H1 (cell line): ENCODE results near the gene CHMP6. TPM values are rescaled to one million over a fixed set of nuclear protein-coding genes. Genes with fewer than 3 reads are reported as not detected.

Experiments
- CTCF ChIA-PET: fragments of 300-600 bp; sonication (Branson Sonifier 250); formaldehyde crosslinking; loops from one replicate; lab custom pipeline; 2021; ENCODE audit not compliant: partially characterized antibody; lab: Charles Lee
- POLR2A ChIA-PET: fragments of 300-600 bp; sonication (Branson Sonifier 250); formaldehyde crosslinking; loops from one replicate; lab custom pipeline; 2021; ENCODE audit warnings: inconsistent platforms; ENCODE audit not compliant: partially characterized antibody; lab: Charles Lee
- DNase-seq, 2 experiments: peaks; one replicate each; pipeline versions ENCODE4 v3.0.0 to v3.0.0-alpha.2; 2010 to 2022; ENCODE audit warnings: low spot score in 2 of 2, low read depth in 1 of 2, mixed read lengths in 1 of 2
- FAIRE-seq: peaks from 2 replicates; lab custom pipeline; 2011; peaks lifted over from hg19 to GRCh38; lab: Jason Lieb, UNC
- H2AFZ ChIP-seq: 2 replicates; pipeline ENCODE4 v1.8.1; 2012; ENCODE audit warnings: low read length, inconsistent platforms
- H2AK5ac ChIP-seq: 2 replicates; pipeline ENCODE4 v1.6.1; 2013; ENCODE audit warnings: low read depth, low read length
- H2BK120ac ChIP-seq: replicated peaks from 2 replicates; pipeline ENCODE3; 2013; ENCODE audit warnings: low read depth, low read length, inconsistent platforms
- H2BK12ac ChIP-seq: 2 replicates; pipeline ENCODE4 v1.6.1; 2013; ENCODE audit warnings: low read depth, low read length
- H2BK15ac ChIP-seq: 2 replicates; pipeline ENCODE4 v1.6.1; 2013; ENCODE audit warnings: low read length
- H2BK20ac ChIP-seq: 2 replicates; pipeline ENCODE4 v1.6.1; 2013; ENCODE audit warnings: low read length
- H2BK5ac ChIP-seq: 2 replicates; pipeline ENCODE4 v1.6.1; 2013; ENCODE audit warnings: low read depth, low read length
- H3K14ac ChIP-seq: 2 replicates; pipeline ENCODE4 v1.6.1; 2013; ENCODE audit warnings: inconsistent platforms; ENCODE audit not compliant: insufficient read length
- H3K18ac ChIP-seq: 2 replicates; pipeline ENCODE4 v1.6.1; 2013; ENCODE audit warnings: low read length; ENCODE audit errors: extremely low read depth
- H3K23ac ChIP-seq: 2 replicates; pipeline ENCODE4 v1.6.1; 2013; ENCODE audit warnings: inconsistent platforms; ENCODE audit not compliant: insufficient read length
- H3K23me2 ChIP-seq: 2 replicates; pipeline ENCODE4 v1.6.1; 2013; ENCODE audit warnings: low read depth, low read length
- H3K27ac ChIP-seq: 2 replicates; pipeline ENCODE4 v1.6.1; 2011; ENCODE audit warnings: low read depth, low read length, inconsistent platforms
- H3K27me3 ChIP-seq, 4 experiments: replicated peaks in 1 of 4; 1 replicate in 1 of 4; 2 replicates in 3 of 4; pipeline versions ENCODE4 v1.6.1 to v1.8.1; 2011 to 2013; ENCODE audit warnings: low read length in 3 of 4, mild to moderate bottlenecking in 3 of 4, inconsistent platforms in 2 of 4, mixed read lengths in 2 of 4, moderate library complexity in 1 of 4; ENCODE audit not compliant: control insufficient read depth in 3 of 4, insufficient read depth in 3 of 4; ENCODE audit errors: extremely low read depth in 1 of 4
- H3K36me3 ChIP-seq, 4 experiments: 2 replicates each; pipeline versions ENCODE4 v1.6.1 to v1.8.1; 2011 to 2013; ENCODE audit warnings: mild to moderate bottlenecking in 4 of 4, low read length in 3 of 4, moderate library complexity in 2 of 4, control low read depth in 1 of 4, inconsistent platforms in 1 of 4; ENCODE audit not compliant: insufficient read depth in 4 of 4, control insufficient read depth in 2 of 4
- H3K4ac ChIP-seq: replicated peaks from 2 replicates; pipeline ENCODE3; 2013; ENCODE audit warnings: low read length, low read depth, mixed read lengths, inconsistent platforms; ENCODE audit not compliant: insufficient read length
- H3K4me1 ChIP-seq, 4 experiments: replicated peaks in 1 of 4; 1 replicate in 1 of 4; 2 replicates in 3 of 4; pipeline versions ENCODE4 v1.6.1 to v1.8.1; 2011 to 2013; ENCODE audit warnings: low read length in 3 of 4, inconsistent platforms in 2 of 4, mixed read lengths in 1 of 4; ENCODE audit not compliant: insufficient read depth in 4 of 4, control insufficient read depth in 3 of 4
- H3K4me2 ChIP-seq, 2 experiments: 2 replicates each; pipeline versions ENCODE4 v1.6.1 to v1.8.1; 2011 to 2013; ENCODE audit warnings: low read depth in 2 of 2, low read length in 2 of 2, control low read depth in 1 of 2, inconsistent platforms in 1 of 2, mild to moderate bottlenecking in 1 of 2; ENCODE audit not compliant: insufficient read depth in 1 of 2
- H3K4me3 ChIP-seq, 4 experiments: fragments of 200-600, 300-600 bp in 1 of 4; sonication (generic), shearing (Covaris generic), sonication (Bioruptor Twin) in 1 of 4; 2 replicates each; pipeline versions ENCODE4 v1.5.1 to v1.8.1; 2011 to 2016; ENCODE audit warnings: low read length in 4 of 4, low read depth in 3 of 4, control low read depth in 2 of 4, inconsistent platforms in 2 of 4, mild to moderate bottlenecking in 2 of 4, mixed read lengths in 1 of 4, moderate library complexity in 1 of 4; ENCODE audit not compliant: insufficient read depth in 2 of 4; ENCODE audit errors: extremely low read depth in 1 of 4
- H3K56ac ChIP-seq: replicated peaks from 2 replicates; pipeline ENCODE3; 2013; ENCODE audit warnings: low read depth, mild to moderate bottlenecking, mixed read lengths, low read length, inconsistent platforms; ENCODE audit not compliant: insufficient read length
- H3K79me1 ChIP-seq: 2 replicates; pipeline ENCODE4 v1.6.1; 2013; ENCODE audit warnings: low read depth, low read length, control low read depth
- H3K79me2 ChIP-seq, 2 experiments: 2 replicates each; pipeline versions ENCODE4 v1.6.1 to v1.8.1; 2012 to 2013; ENCODE audit warnings: low read length in 2 of 2, mild to moderate bottlenecking in 2 of 2, inconsistent platforms in 1 of 2; ENCODE audit not compliant: insufficient read depth in 2 of 2, control insufficient read depth in 1 of 2
- H3K9ac ChIP-seq, 4 experiments: replicated peaks in 1 of 4; 1 replicate in 1 of 4; 2 replicates in 3 of 4; pipeline versions ENCODE4 v1.6.1 to v1.8.1; 2011 to 2013; ENCODE audit warnings: low read depth in 3 of 4, low read length in 3 of 4, control low read depth in 2 of 4, mild to moderate bottlenecking in 2 of 4, moderate library complexity in 2 of 4, inconsistent platforms in 1 of 4; ENCODE audit errors: extremely low read depth in 1 of 4
- H3K9me3 ChIP-seq, 2 experiments: 2 replicates each; pipeline versions ENCODE4 v1.6.1 to v1.8.1; 2012 to 2013; ENCODE audit warnings: mild to moderate bottlenecking in 2 of 2, moderate library complexity in 2 of 2, control low read depth in 1 of 2, inconsistent platforms in 1 of 2, low read depth in 1 of 2, low read length in 1 of 2, mixed read lengths in 1 of 2; ENCODE audit not compliant: insufficient read depth in 2 of 2
- H4K20me1 ChIP-seq, 2 experiments: replicated peaks in 1 of 2; 2 replicates each; pipeline versions ENCODE3 to v1.8.1; 2011 to 2013; ENCODE audit warnings: inconsistent platforms in 2 of 2, low read length in 2 of 2, mild to moderate bottlenecking in 1 of 2; ENCODE audit not compliant: insufficient read depth in 2 of 2, control insufficient read depth in 1 of 2
- H4K5ac ChIP-seq: 2 replicates; pipeline ENCODE4 v1.6.1; 2013; ENCODE audit warnings: low read length, low read depth, mixed read lengths, inconsistent platforms; ENCODE audit not compliant: insufficient read length
- H4K8ac ChIP-seq: 2 replicates; pipeline ENCODE4 v1.8.0; 2013; ENCODE audit warnings: mild to moderate bottlenecking, moderate library complexity, low read length, inconsistent platforms; ENCODE audit not compliant: insufficient read depth; ENCODE audit errors: extremely low read depth
- H4K91ac ChIP-seq: replicated peaks from 2 replicates; pipeline ENCODE3; 2013; ENCODE audit warnings: low read length, mixed read lengths, inconsistent platforms; ENCODE audit not compliant: insufficient read length
- ASH2L ChIP-seq: fragments of 200-600, 300-600 bp; sonication (generic); IDR thresholded peaks from one replicate; pipeline ENCODE4 v1.7.1; 2017; ENCODE audit warnings: low read length
- ATF2 ChIP-seq: IDR thresholded peaks from 2 replicates; pipeline ENCODE4 v1.6.1; 2012; ENCODE audit warnings: low read length, inconsistent platforms
- ATF3 ChIP-seq: IDR thresholded peaks from 2 replicates; pipeline ENCODE4 v1.6.1; 2011; ENCODE audit warnings: low read depth, mild to moderate bottlenecking, low read length; ENCODE audit not compliant: insufficient read depth
- CBX8 ChIP-seq: fragments of 300-800, 300-1000 bp; sonication (generic); IDR thresholded peaks from 2 replicates; pipeline ENCODE4 v1.7.1; 2016; ENCODE audit warnings: low read depth, low read length, borderline replicate concordance
- GTF2F1 ChIP-seq: IDR thresholded peaks from 2 replicates; pipeline ENCODE4 v1.6.1; 2012; ENCODE audit warnings: low read depth, low read length, improper control_type of control experiment, borderline replicate concordance
- NRF1 ChIP-seq: IDR thresholded peaks from 2 replicates; pipeline ENCODE4 v1.6.1; 2011; ENCODE audit warnings: mild to moderate bottlenecking, low read depth, low read length, improper control_type of control experiment
- SP1 ChIP-seq: IDR thresholded peaks from 2 replicates; pipeline ENCODE4 v1.6.1; 2011; ENCODE audit warnings: low read depth, low read length
- TAF1 ChIP-seq: IDR thresholded peaks from 2 replicates; pipeline ENCODE4 v1.6.1; 2011; ENCODE audit warnings: mild to moderate bottlenecking, low read depth, low read length
- TCF12 ChIP-seq: IDR thresholded peaks from 2 replicates; pipeline ENCODE4 v1.6.1; 2011; ENCODE audit warnings: low read depth, mild to moderate bottlenecking, low read length
- TEAD4 ChIP-seq: IDR thresholded peaks from 2 replicates; pipeline ENCODE4 v1.6.1; 2012; ENCODE audit warnings: low read depth, low read length, inconsistent platforms, mixed read lengths
- WGBS, 2 experiments: shearing (Covaris generic) in 1 of 2; methylation state at CpG; one replicate each; pipeline versions ENCODE4 v1.1.6 to v1.1.7; 2013 to 2015; ENCODE audit warnings: low lambda C conversion rate in 2 of 2, mixed read lengths in 2 of 2, inconsistent platforms in 1 of 2, low coverage in 1 of 2, missing lambda C conversion rate in 1 of 2; ENCODE audit not compliant: insufficient replicate concordance in 2 of 2, insufficient coverage in 1 of 2, insufficient read length in 1 of 2; ENCODE audit errors: extremely low coverage in 1 of 2, missing lambda C conversion rate in 1 of 2; 5-methylcytosine and 5-hydroxymethylcytosine counted together
- polyA plus RNA-seq, 7 experiments: library from polyadenylated mRNA; depleted of rRNA in 3 of 7; stranded (reverse) in 5 of 7; unstranded in 2 of 7; fragments of >200 nt in 5 of 7; fragments of 200-250 nt in 2 of 7; gene quantifications; 1 replicate in 5 of 7; 2 replicates in 1 of 7; 4 replicates in 1 of 7; pipeline versions ENCODE4 v1.2.1 to v1.2.3, GENCODE V29; 2011 to 2013; ENCODE audit warnings: missing spikeins in 2 of 7, mixed read lengths in 2 of 7
- total RNA-seq: library from RNA; stranded (reverse); fragmentation: NEBNext Ultra II Directional; extraction: Animal tissue kit (Norgen Biotek cat#: 25700); gene quantifications from 2 replicates; pipeline ENCODE4 v1.2.1, GENCODE V29; 2021

The CHMP6 gene
- total and polyA plus RNA-seq, 2 of the 8 experiments (the other 6 are each of a cell fraction or from before 2014, with no cell fraction given), result 15.7 to 24.3 TPM

- Histone ChIP-seq H3K79me2 (no peaks in the 10 kb centered on the region), H3K18ac (no peak overlapping the region), H3K56ac (no peak overlapping the region), H3K27me3 (peaks cover 0 to 13% (median 10%) of the 10 kb centered on the region in 4 experiments; a peak in 4 of 7 replicates), H2AFZ (no peak overlapping the region), H3K4ac (no peak overlapping the region), H4K20me1 (peaks cover 3 to 17% of the 10 kb centered on the region in 2 experiments), H4K5ac (no peak overlapping the region), H3K9ac (no peak overlapping the region), H3K4me3 (no peak overlapping the region), H3K36me3 (peaks cover 0 to 8% (median 1%) of the 10 kb centered on the region in 4 experiments; a peak in 3 of 8 replicates), H2BK120ac (no peak overlapping the region), H3K23ac (no peak overlapping the region), H4K91ac (no peak overlapping the region), H2BK12ac (no peak overlapping the region), H3K4me1 (peaks cover 0 to 3% (median 1%) of the 10 kb centered on the region in 4 experiments; a peak in 2 of 7 replicates), H3K27ac (no peak overlapping the region), H3K23me2 (peaks cover 3% of the 10 kb centered on the region; the same call in 1 of the 2 replicates), H3K79me1 (no peaks in the 10 kb centered on the region; the same call in 1 of the 2 replicates), H2AK5ac (no peak overlapping the region), H3K14ac (no peak overlapping the region), H2BK20ac (no peak overlapping the region), H3K9me3 (no peaks in the 10 kb centered on the region), H2BK5ac (no peak overlapping the region), H3K4me2 (no peak overlapping the region), H4K8ac (no peak overlapping the region; the same call in 1 of the 2 replicates), H2BK15ac (no peak overlapping the region)
- FAIRE-seq, result no peak
- 92% methylated on average over 39 of the region's 39 CpGs; no CpG with 5 or more reads in 1 of the 2 experiments for WGBS, 2 experiments
- DNase-seq, result no peak
- POLR2A ChIA-PET, result interaction anchor here (1.0 to 1.1 kb wide), 2 partner anchors 9 to 50 kb away, joined by 3 to 5 read pairs; no protein-coding TSS in a partner anchor
- CTCF ChIA-PET, result interaction anchor here (0.6 to 1.5 kb wide), 5 partner anchors 8 to 104 kb away, joined by 3 to 5 read pairs (median 4); no protein-coding TSS in a partner anchor
- TF ChIP-seq NRF1 (no peak), ATF3 (no peak), TAF1 (no peak), TEAD4 (no peak), CBX8 (no peak), ASH2L (no peak), SP1 (no peak), TCF12 (no peak), GTF2F1 (no peak), ATF2 (no peak)
These were observed 7.3 kb downstream of the CHMP6 start for GRCh38 chr17:80998748-80999535.
